ENCODE results near the gene TAF6.

TAF6 gene

GRCh38 chr7:100064162-100064561 lies 55.0 kb downstream of the TAF6 start:
- peaks cover 8% of the 10 kb centered on the region for H3K4me1 ChIP-seq (ENCODE audit: control insufficient read depth, insufficient read depth, low read length, unreplicated experiment)
- H3K27ac ChIP-seq (ENCODE audit: low read depth, low read length): no peak overlapping the region
- no peak overlapping the region for H3K4me3 ChIP-seq (ENCODE audit: low read depth, low read length)
- no peaks in the 10 kb centered on the region for H3K27me3 ChIP-seq (ENCODE audit: insufficient read depth, low read length)
- no peak overlapping the region for H2AFZ ChIP-seq (ENCODE audit: low read length, unreplicated experiment)
- H3K79me2 ChIP-seq (ENCODE audit: control insufficient read depth, insufficient read depth, low read length, unreplicated experiment): no peaks in the 10 kb centered on the region
- peaks cover 46% of the 10 kb centered on the region for H3K36me3 ChIP-seq (ENCODE audit: insufficient read depth, low read length)

DNA sequence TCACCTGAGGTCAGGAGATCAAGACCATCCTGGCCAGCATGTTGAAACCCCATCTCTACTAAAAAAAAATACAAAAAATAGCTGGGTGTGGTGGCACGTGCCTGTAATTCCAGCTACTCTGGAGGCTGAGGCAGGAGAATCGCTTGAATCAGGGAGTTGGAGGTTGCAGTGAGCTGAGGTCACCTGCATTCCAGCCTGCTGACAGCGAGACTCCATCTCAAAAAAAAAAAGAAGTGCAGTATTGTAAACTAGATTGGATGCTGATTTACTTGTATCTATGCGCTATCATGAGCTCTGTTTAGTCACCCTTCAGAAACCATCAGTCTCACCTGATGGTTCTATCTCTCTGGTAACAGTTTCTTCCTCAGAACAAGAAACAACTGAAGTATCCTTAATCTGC lies 55.8 kb downstream of the TAF6 start:
- Histone ChIP-seq H3K4me1 (ENCODE audit: control insufficient read depth, insufficient read depth, low read length, unreplicated experiment) (peaks cover 8% of the 10 kb centered on the region), H3K27me3 (ENCODE audit: insufficient read depth, low read length) (no peaks in the 10 kb centered on the region), H3K36me3 (ENCODE audit: insufficient read depth, low read length) (peaks cover 49% of the 10 kb centered on the region), H3K79me2 (ENCODE audit: control insufficient read depth, insufficient read depth, low read length, unreplicated experiment) (no peaks in the 10 kb centered on the region), H3K27ac (ENCODE audit: low read depth, low read length) (no peak overlapping the region), H2AFZ (ENCODE audit: low read length, unreplicated experiment) (no peak overlapping the region), H3K4me3 (ENCODE audit: low read depth, low read length) (no peak overlapping the region)

- H3K79me2 ChIP-seq (ENCODE audit: control insufficient read depth, insufficient read depth, low read length, unreplicated experiment): no peaks in the 10 kb centered on the region
- peaks cover 51% of the 10 kb centered on the region for H3K36me3 ChIP-seq (ENCODE audit: insufficient read depth, low read length)
These were observed 57.5 kb downstream of the TAF6 start for GRCh38 chr7:100061518-100062193.

GRCh38 chr7:100059251-100059739 lies 59.9 kb downstream of the TAF6 start:
- Histone ChIP-seq H3K27me3 (ENCODE audit: insufficient read depth, low read length) (no peaks in the 10 kb centered on the region), H3K4me1 (ENCODE audit: control insufficient read depth, insufficient read depth, low read length, unreplicated experiment) (no peaks in the 10 kb centered on the region)

More at GRCh38 chr7:100061518-100062193, 57.5 kb downstream of the TAF6 start:
- H3K27me3 ChIP-seq (ENCODE audit: insufficient read depth, low read length): no peaks in the 10 kb centered on the region
- peaks cover 8% of the 10 kb centered on the region for H3K4me1 ChIP-seq (ENCODE audit: control insufficient read depth, insufficient read depth, low read length, unreplicated experiment)
- no peak overlapping the region for H2AFZ ChIP-seq (ENCODE audit: low read length, unreplicated experiment)
- no peak overlapping the region for H3K27ac ChIP-seq (ENCODE audit: low read depth, low read length)
- H3K4me3 ChIP-seq (ENCODE audit: low read depth, low read length): no peak overlapping the region

More at GRCh38 chr7:100059251-100059739, 59.9 kb downstream of the TAF6 start:
- Histone ChIP-seq H3K36me3 (ENCODE audit: insufficient read depth, low read length) (peaks cover 44% of the 10 kb centered on the region), H2AFZ (ENCODE audit: low read length, unreplicated experiment) (no peak overlapping the region), H3K4me3 (ENCODE audit: low read depth, low read length) (no peak overlapping the region), H3K79me2 (ENCODE audit: control insufficient read depth, insufficient read depth, low read length, unreplicated experiment) (no peaks in the 10 kb centered on the region), H3K27ac (ENCODE audit: low read depth, low read length) (no peak overlapping the region)
